Breast epithelium (tissue), 3 donors: ENCODE measurements around the gene GPR84.

ENCODE experiments used
- POLR2A ChIP-seq: fragments of 450-650 bp; IDR thresholded peaks from one replicate; pipeline ENCODE4 v1.6.1; 2016; ENCODE audit warnings: antibody characterized with exemption, mild to moderate bottlenecking, moderate library complexity
- TF ChIP-seq, protein P1 (sequence below), 3 donors: fragments of 450-650 bp; IDR thresholded peaks; one replicate each; pipeline ENCODE4 v1.5.1; 2016 to 2017; ENCODE audit warnings: antibody characterized with exemption in 3 of 3, mild to moderate bottlenecking in 3 of 3, moderate library complexity in 3 of 3

DNA sequence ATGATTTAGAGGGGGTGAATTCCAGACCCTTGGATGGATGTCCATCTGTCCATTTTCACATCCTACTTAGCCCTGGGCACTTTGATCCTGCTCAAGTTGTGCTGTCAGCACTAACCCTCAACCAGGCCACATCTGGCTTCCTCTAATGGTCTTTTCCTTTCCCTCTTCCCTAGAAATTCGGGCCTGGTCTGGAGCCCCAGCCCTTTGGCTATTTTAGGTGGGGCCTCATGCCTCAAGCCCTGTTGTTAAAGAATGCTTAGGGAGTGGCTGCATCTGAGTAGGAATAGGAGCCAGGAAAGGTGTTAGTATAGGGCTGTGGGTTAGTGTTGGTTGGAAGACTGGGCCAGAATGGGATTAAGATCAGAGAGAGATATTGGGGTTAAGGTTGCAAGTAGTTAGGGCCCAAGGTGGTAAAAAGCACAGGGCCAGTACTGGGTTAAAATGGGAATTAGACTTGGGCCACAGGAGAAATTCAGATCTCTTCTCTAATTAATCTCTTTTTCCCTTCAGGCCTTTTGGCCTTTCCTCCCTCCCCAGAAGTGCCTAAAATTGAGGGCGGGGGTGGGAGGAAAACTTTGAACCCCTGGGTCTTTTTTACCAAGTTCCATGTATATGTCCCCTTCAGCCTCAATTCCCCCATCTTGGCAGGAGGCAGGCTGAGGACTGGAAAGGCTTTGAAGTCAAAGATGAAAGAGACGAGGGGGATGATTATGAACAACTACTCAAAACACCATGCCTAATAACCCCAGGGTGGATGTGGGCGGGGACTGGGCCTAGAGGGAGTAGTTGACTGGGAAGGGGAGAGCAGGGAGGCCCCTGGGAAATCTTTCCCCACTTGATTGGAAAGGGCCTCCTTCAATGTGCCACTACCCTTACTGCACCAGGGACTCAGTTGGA is 24.2 kb upstream of the GPR84 start:
- TF ChIP-seq, protein P1, sequence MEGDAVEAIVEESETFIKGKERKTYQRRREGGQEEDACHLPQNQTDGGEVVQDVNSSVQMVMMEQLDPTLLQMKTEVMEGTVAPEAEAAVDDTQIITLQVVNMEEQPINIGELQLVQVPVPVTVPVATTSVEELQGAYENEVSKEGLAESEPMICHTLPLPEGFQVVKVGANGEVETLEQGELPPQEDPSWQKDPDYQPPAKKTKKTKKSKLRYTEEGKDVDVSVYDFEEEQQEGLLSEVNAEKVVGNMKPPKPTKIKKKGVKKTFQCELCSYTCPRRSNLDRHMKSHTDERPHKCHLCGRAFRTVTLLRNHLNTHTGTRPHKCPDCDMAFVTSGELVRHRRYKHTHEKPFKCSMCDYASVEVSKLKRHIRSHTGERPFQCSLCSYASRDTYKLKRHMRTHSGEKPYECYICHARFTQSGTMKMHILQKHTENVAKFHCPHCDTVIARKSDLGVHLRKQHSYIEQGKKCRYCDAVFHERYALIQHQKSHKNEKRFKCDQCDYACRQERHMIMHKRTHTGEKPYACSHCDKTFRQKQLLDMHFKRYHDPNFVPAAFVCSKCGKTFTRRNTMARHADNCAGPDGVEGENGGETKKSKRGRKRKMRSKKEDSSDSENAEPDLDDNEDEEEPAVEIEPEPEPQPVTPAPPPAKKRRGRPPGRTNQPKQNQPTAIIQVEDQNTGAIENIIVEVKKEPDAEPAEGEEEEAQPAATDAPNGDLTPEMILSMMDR (IDR thresholded peaks at IDR 0.05): no peak
- no peak for TF ChIP-seq POLR2A
